GM18873 (cell line): ENCODE data around the gene GATAD2A.
"Not testable (repeated sequence)": the region's sequence is repeated elsewhere in the genome, so short reads cannot be mapped to it uniquely, and the experiment has no call there.

ENCODE experiments used
- ATAC-seq: cut with Tn5 transposase; IDR thresholded peaks from one replicate; pipeline ENCODE4 v1.9.1; 2021; ENCODE audit warnings: mild to moderate bottlenecking, moderate library complexity, moderate number of reproducible peaks; ENCODE audit not compliant: unreplicated experiment, low FRiP score

The GATAD2A gene

GRCh38 chr19:19385896-19386869, 19.3 kb upstream of the GATAD2A start:
- ATAC-seq, result peak; percentile 0

- no peak for ATAC-seq
These were observed 18.4 kb upstream of the GATAD2A start for GRCh38 chr19:19387108-19387507.

GRCh38 chr19:19388568-19389555, 16.6 kb upstream of the GATAD2A start:
- no peak for ATAC-seq

GRCh38 chr19:19389683-19390082, 15.8 kb upstream of the GATAD2A start:
- ATAC-seq, result not testable (repeated sequence)

- ATAC-seq, result not testable (repeated sequence)
These were observed 11.1 kb upstream of the GATAD2A start for GRCh38 chr19:19394333-19394732.

GRCh38 chr19:19399733-19400433, 5.6 kb upstream of the GATAD2A start:
- no peak for ATAC-seq

GRCh38 chr19:19402656-19403372, 2.7 kb upstream of the GATAD2A start:
- no peak for ATAC-seq

GRCh38 chr19:19403373-19403901, 2.0 kb upstream of the GATAD2A start:
- no peak for ATAC-seq

GRCh38 chr19:19405971-19406877, 749 bp downstream of the GATAD2A start:
- no peak for ATAC-seq

- no peak for ATAC-seq
These were observed 1.6 kb downstream of the GATAD2A start for GRCh38 chr19:19406878-19407632.

- ATAC-seq, result no peak
These were observed 2.1 kb downstream of the GATAD2A start for GRCh38 chr19:19407633-19407930.

- ATAC-seq, result no peak
These were observed 3.7 kb downstream of the GATAD2A start for GRCh38 chr19:19409205-19409604.

- no peak for ATAC-seq
These were observed 4.2 kb downstream of the GATAD2A start for GRCh38 chr19:19409631-19410030.

GRCh38 chr19:19410553-19411550, 5.4 kb downstream of the GATAD2A start:
- ATAC-seq, result peak; percentile 42

- no peak for ATAC-seq
These were observed 10.8 kb downstream of the GATAD2A start for GRCh38 chr19:19416280-19416679.

GRCh38 chr19:19417046-19417445, 11.6 kb downstream of the GATAD2A start:
- ATAC-seq, result no peak
